ENCODE data around the gene EPHX1.

Gene EPHX1

GRCh38 chr1:225822655-225823403 is 12.9 kb downstream of the EPHX1 start:
- no peak for TF ChIP-seq CTCF (IDR thresholded peaks at IDR 0.05; ENCODE audit: low read depth, low read length)
- DNase-seq = no peak
- Histone ChIP-seq H3K4me1 (peaks cover under 1% of the 10 kb centered on the region; the same call in 1 of the 2 replicates), H3K9me3 (no peaks in the 10 kb centered on the region), H3K4me3 (ENCODE audit: low read depth, low read length) (no peak overlapping the region), H3K36me3 (no peaks in the 10 kb centered on the region), H3K27me3 (no peaks in the 10 kb centered on the region)

- TF ChIP-seq CTCF (IDR thresholded peaks at IDR 0.05; ENCODE audit: low read depth, low read length) = no peak
- H3K4me1 ChIP-seq = no peaks in the 10 kb centered on the region
- no peaks in the 10 kb centered on the region for H3K9me3 ChIP-seq
- H3K27me3 ChIP-seq = no peaks in the 10 kb centered on the region
- H3K36me3 ChIP-seq = no peaks in the 10 kb centered on the region
- DNase-seq = no peak
- no peak overlapping the region for H3K4me3 ChIP-seq (ENCODE audit: low read depth, low read length)
These were observed 13.9 kb downstream of the EPHX1 start for GRCh38 chr1:225823811-225824261.

GRCh38 chr1:225824533-225824941 is 14.6 kb downstream of the EPHX1 start:
- no peaks in the 10 kb centered on the region for H3K4me1 ChIP-seq
- no peaks in the 10 kb centered on the region for H3K36me3 ChIP-seq
- DNase-seq = no peak
- no peaks in the 10 kb centered on the region for H3K9me3 ChIP-seq
- no peaks in the 10 kb centered on the region for H3K27me3 ChIP-seq
- TF ChIP-seq CTCF (IDR thresholded peaks at IDR 0.05; ENCODE audit: low read depth, low read length) = no peak
- no peak overlapping the region for H3K4me3 ChIP-seq (ENCODE audit: low read depth, low read length)

- DNase-seq = no peak
These were observed 15.2 kb downstream of the EPHX1 start for GRCh38 chr1:225825078-225825477.

GRCh38 chr1:225825607-225826007 is 15.7 kb downstream of the EPHX1 start:
- H3K27me3 ChIP-seq = no peaks in the 10 kb centered on the region
- H3K4me1 ChIP-seq = no peaks in the 10 kb centered on the region
- no peak for DNase-seq
- TF ChIP-seq CTCF (IDR thresholded peaks at IDR 0.05; ENCODE audit: low read depth, low read length) = no peak
- H3K36me3 ChIP-seq = no peaks in the 10 kb centered on the region
- H3K4me3 ChIP-seq (ENCODE audit: low read depth, low read length) = no peak overlapping the region
- H3K9me3 ChIP-seq = no peaks in the 10 kb centered on the region

More at GRCh38 chr1:225825078-225825477, 15.2 kb downstream of the EPHX1 start:
- H3K36me3 ChIP-seq = no peaks in the 10 kb centered on the region
- H3K9me3 ChIP-seq = no peaks in the 10 kb centered on the region
- H3K4me1 ChIP-seq = no peaks in the 10 kb centered on the region
- H3K27me3 ChIP-seq = no peaks in the 10 kb centered on the region
- H3K4me3 ChIP-seq (ENCODE audit: low read depth, low read length) = no peak overlapping the region
- TF ChIP-seq CTCF (IDR thresholded peaks at IDR 0.05; ENCODE audit: low read depth, low read length) = no peak

GRCh38 chr1:225827076-225827475 is 17.2 kb downstream of the EPHX1 start:
- no peak for TF ChIP-seq CTCF (IDR thresholded peaks at IDR 0.05; ENCODE audit: low read depth, low read length)
- H3K9me3 ChIP-seq = no peaks in the 10 kb centered on the region
- no peaks in the 10 kb centered on the region for H3K36me3 ChIP-seq
- H3K4me1 ChIP-seq = no peaks in the 10 kb centered on the region
- no peak overlapping the region for H3K4me3 ChIP-seq (ENCODE audit: low read depth, low read length)
- H3K27me3 ChIP-seq = no peaks in the 10 kb centered on the region
- DNase-seq = no peak

Data from BE2C (cell line).